Fibroblast of lung (primary cell): ENCODE measurements around the gene FSTL4.

ENCODE experiments used
- CTCF ChIP-seq, 2 donors: IDR thresholded peaks in 1 of 2; conservative IDR thresholded peaks in 1 of 2; 1 replicate in 1 of 2; 2 replicates in 1 of 2; pipeline ENCODE4 v1.5.1; 2011 to 2012; ENCODE audit warnings: low read length in 2 of 2, control low read depth in 1 of 2, inconsistent platforms in 1 of 2, low read depth in 1 of 2, mild to moderate bottlenecking in 1 of 2
- EZH2 ChIP-seq: IDR thresholded peaks from 2 replicates; pipeline ENCODE4 v1.5.1; 2012; ENCODE audit warnings: low read length, control low read depth, mild to moderate bottlenecking; ENCODE audit errors: missing control alignments

DNA sequence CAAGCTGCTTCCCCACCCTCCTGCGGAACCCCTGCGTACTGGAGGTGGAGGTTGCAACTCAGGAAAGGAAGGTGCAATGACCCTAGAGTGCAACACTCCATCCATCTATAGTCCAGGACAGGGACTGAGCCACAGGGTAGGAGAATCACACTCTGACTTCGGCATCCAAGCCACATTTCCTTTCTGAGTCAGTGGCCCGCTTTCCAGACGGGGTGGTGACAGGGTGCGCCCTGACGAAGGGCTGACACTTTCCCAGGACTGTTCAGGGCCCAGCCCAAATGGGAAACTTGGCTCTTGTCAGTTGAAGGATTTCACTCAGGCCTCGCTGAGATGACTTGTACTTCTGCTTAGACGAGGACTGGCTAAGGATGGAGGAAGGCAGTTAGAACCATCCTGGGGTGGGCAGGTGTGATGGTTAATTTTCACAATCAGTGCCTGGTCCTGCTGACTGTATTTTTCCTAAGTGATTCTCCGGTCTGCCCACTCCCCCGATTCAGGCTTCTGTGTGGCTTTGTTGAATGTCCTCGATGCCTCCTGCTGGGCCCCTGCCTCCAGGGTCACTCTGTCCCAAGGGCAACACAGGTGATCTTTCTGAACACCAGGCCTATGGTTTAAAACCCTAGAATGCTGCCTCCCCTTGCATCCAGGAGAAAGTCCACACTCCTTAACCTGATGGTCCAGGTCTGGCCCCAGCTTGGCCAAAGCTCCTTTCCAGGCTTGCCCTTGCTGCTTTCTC, 228.1 kb downstream of the FSTL4 start:
- no peak for TF ChIP-seq EZH2
- TF ChIP-seq CTCF (conservative IDR thresholded peaks at IDR 0.05 in 1 of 2, IDR thresholded peaks at IDR 0.05 in 1 of 2; ENCODE audit: low read depth in 1 of 2, low read length in 2 of 2) = no peak
